CD14-positive monocyte (primary cell): ENCODE measurements around the gene PSMD10. TPM values are rescaled to one million over a fixed set of nuclear protein-coding genes. Genes with fewer than 3 reads are reported as not detected.

ENCODE experiments used
- DNase-seq, 3 donors: peaks; one replicate each; pipeline ENCODE4 v3.0.0-alpha.2; 2011 to 2022
- H2AFZ ChIP-seq: 2 replicates; pipeline ENCODE4 v1.6.0; 2012; ENCODE audit warnings: mild to moderate bottlenecking, low read depth, low read length, inconsistent platforms; ENCODE audit not compliant: insufficient read depth, poor library complexity, severe bottlenecking
- H3K27ac ChIP-seq, 2 donors: 1 replicate in 1 of 2; 2 replicates in 1 of 2; pipeline ENCODE4 v1.5.1; 2012 to 2013; ENCODE audit warnings: low read length in 2 of 2, control low read depth in 1 of 2, inconsistent platforms in 1 of 2, low read depth in 1 of 2, mild to moderate bottlenecking in 1 of 2
- H3K27me3 ChIP-seq, 2 donors: one replicate each; pipeline versions ENCODE4 v1.6.0 to v1.6.1; 2011 to 2013; ENCODE audit warnings: low read length in 2 of 2; ENCODE audit not compliant: control insufficient read depth in 2 of 2, insufficient read depth in 2 of 2
- H3K36me3 ChIP-seq, 2 donors: replicated peaks in 1 of 2; 1 replicate in 1 of 2; 2 replicates in 1 of 2; pipeline versions ENCODE4 v1.5.1 to v1.6.1; 2012 to 2013; ENCODE audit warnings: low read length in 2 of 2, control low read depth in 1 of 2, inconsistent platforms in 1 of 2, mild to moderate bottlenecking in 1 of 2; ENCODE audit not compliant: insufficient read depth in 2 of 2, control insufficient read depth in 1 of 2
- H3K4me1 ChIP-seq, 2 donors: 1 replicate in 1 of 2; 2 replicates in 1 of 2; pipeline versions ENCODE4 v1.5.1 to v1.6.1; 2012 to 2013; ENCODE audit warnings: low read length in 2 of 2, control low read depth in 1 of 2, inconsistent platforms in 1 of 2, mild to moderate bottlenecking in 1 of 2, moderate library complexity in 1 of 2; ENCODE audit not compliant: insufficient read depth in 2 of 2, control insufficient read depth in 1 of 2
- H3K4me2 ChIP-seq: replicated peaks from 2 replicates; pipeline ENCODE3; 2012; ENCODE audit warnings: low read length, moderate library complexity, mild to moderate bottlenecking; ENCODE audit not compliant: poor library complexity, severe bottlenecking; ENCODE audit errors: extremely low read depth
- H3K4me3 ChIP-seq, 3 experiments: fragments of 200-600 bp in 1 of 3; sonication (generic) in 1 of 3; replicated peaks in 1 of 3; 1 replicate in 2 of 3; 2 replicates in 1 of 3; pipeline ENCODE4 v1.5.1; 2011 to 2013; ENCODE audit warnings: low read length in 3 of 3, mild to moderate bottlenecking in 3 of 3, control low read depth in 2 of 3, low read depth in 2 of 3, inconsistent platforms in 1 of 3, moderate library complexity in 1 of 3
- H3K79me2 ChIP-seq: 2 replicates; pipeline ENCODE4 v1.6.0; 2012; ENCODE audit warnings: mild to moderate bottlenecking, control low read depth, inconsistent platforms, low read length, moderate library complexity; ENCODE audit not compliant: insufficient read depth
- H3K9ac ChIP-seq: 2 replicates; pipeline ENCODE4 v1.6.0; 2017; ENCODE audit warnings: low read length, mild to moderate bottlenecking; ENCODE audit not compliant: insufficient read depth, poor library complexity, severe bottlenecking
- H3K9me3 ChIP-seq, 2 donors: replicated peaks in 1 of 2; 1 replicate in 1 of 2; 2 replicates in 1 of 2; pipeline versions ENCODE4 v1.5.1 to v1.6.1; 2012 to 2013; ENCODE audit warnings: low read length in 2 of 2, control low read depth in 1 of 2; ENCODE audit not compliant: control insufficient read depth in 1 of 2, insufficient read depth in 1 of 2
- H4K20me1 ChIP-seq: 2 replicates; pipeline ENCODE4 v1.6.0; 2012; ENCODE audit warnings: mild to moderate bottlenecking, low read length, control low read depth, moderate library complexity; ENCODE audit not compliant: insufficient read depth
- H3K27ac Mint-ChIP-seq, 7 donors: one replicate each; pipeline ENCODE4 v1.8.0; 2020; ENCODE audit warnings: mild to moderate bottlenecking in 7 of 7, mixed read lengths in 7 of 7, moderate library complexity in 6 of 7, inconsistent platforms in 2 of 7
- H3K27me3 Mint-ChIP-seq, 3 donors: one replicate each; pipeline ENCODE4 v1.8.0; 2021 to 2022; ENCODE audit warnings: low read depth in 3 of 3, mild to moderate bottlenecking in 3 of 3, mixed read lengths in 3 of 3, moderate library complexity in 3 of 3, inconsistent platforms in 1 of 3
- H3K36me3 Mint-ChIP-seq, 2 donors: one replicate each; pipeline ENCODE4 v1.8.0; 2020; ENCODE audit warnings: mixed read lengths in 2 of 2, inconsistent platforms in 1 of 2, mild to moderate bottlenecking in 1 of 2
- H3K4me1 Mint-ChIP-seq: one replicate; pipeline ENCODE4 v1.8.0; 2020; ENCODE audit warnings: mild to moderate bottlenecking, mixed read lengths
- H3K4me3 Mint-ChIP-seq, 2 donors: one replicate each; pipeline ENCODE4 v1.8.0; 2020; ENCODE audit warnings: mild to moderate bottlenecking in 2 of 2, mixed read lengths in 2 of 2, moderate library complexity in 1 of 2
- H3K9me3 Mint-ChIP-seq, 7 donors: one replicate each; pipeline ENCODE4 v1.8.0; 2020 to 2022; ENCODE audit warnings: mixed read lengths in 7 of 7, mild to moderate bottlenecking in 6 of 7, moderate library complexity in 6 of 7, inconsistent platforms in 2 of 7
- CTCF ChIP-seq: fragments of 200-600 bp; IDR thresholded peaks from one replicate; pipeline ENCODE4 v1.8.0; 2022; ENCODE audit warnings: antibody characterized with exemption, mild to moderate bottlenecking
- WGBS: methylation state at CpG from one replicate; pipeline ENCODE4 v1.1.5; 2013; ENCODE audit warnings: missing lambda C conversion rate; ENCODE audit not compliant: insufficient coverage; 5-methylcytosine and 5-hydroxymethylcytosine counted together
- intact Hi-C, 2 donors: fragments of 100-400 bp; cut with micrococcal nuclease; formaldehyde crosslinking; loops; one replicate each; pipeline versions ENCODE4 v1.15.0 to v1.15.1; 2023
- polyA plus RNA-seq, 3 donors: library from polyadenylated mRNA; depleted of rRNA in 1 of 3; unstranded in 2 of 3; stranded (reverse) in 1 of 3; fragments of 300-500 nt in 2 of 3; fragments of >200 nt in 1 of 3; fragmentation: Illumina TruSeq in 2 of 3; gene quantifications; 1 replicate in 2 of 3; 2 replicates in 1 of 3; pipeline ENCODE4 v1.2.3, GENCODE V29; 2012 to 2021

The PSMD10 gene
- polyA plus RNA-seq, 3 donors = 17.9 to 70.4 (median 64.7) TPM

GRCh38 chrX:108091878-108092291, 543 bp upstream of the PSMD10 start:
- H3K27ac Mint-ChIP-seq = no peak overlapping the region
- WGBS = 3% methylated on average over 11 of the region's 15 CpGs
- Histone ChIP-seq H3K79me2 (peaks cover 13% of the 10 kb centered on the region), H3K27ac (peak overlapping the region; percentile 25 to 82), H3K9ac (peak overlapping the region; percentile 73), H3K36me3 (peaks cover 5 to 13% of the 10 kb centered on the region in 2 donors), H4K20me1 (no peaks in the 10 kb centered on the region), H3K27me3 (no peaks in the 10 kb centered on the region), H3K4me2 (peak overlapping the region; percentile 70), H3K4me1 (peaks cover 10 to 17% of the 10 kb centered on the region in 2 donors), H3K9me3 (no peaks in the 10 kb centered on the region), H3K4me3 (peak overlapping the region; percentile 63 to 81 (median 76)), H2AFZ (peak overlapping the region; percentile 84)
- intact Hi-C loops = no loop called here
- H3K4me3 Mint-ChIP-seq = no peak overlapping the region
- peak in 2 of 3 donors; percentile 0 to 3 for DNase-seq
- TF ChIP-seq CTCF = no peak
- H3K4me1 Mint-ChIP-seq = peaks cover 5% of the 10 kb centered on the region
- H3K27me3 Mint-ChIP-seq = no peaks in the 10 kb centered on the region
- H3K9me3 Mint-ChIP-seq = no peaks in the 10 kb centered on the region
- H3K36me3 Mint-ChIP-seq = peaks cover 3 to 8% of the 10 kb centered on the region in 2 donors

- H3K9ac ChIP-seq = peak overlapping the region; percentile 73
- Mint-ChIP-seq H3K27ac (no peak overlapping the region), H3K36me3 (peaks cover 9 to 14% of the 10 kb centered on the region in 2 donors), H3K4me3 (no peak overlapping the region), H3K9me3 (no peaks in the 10 kb centered on the region), H3K4me1 (peaks cover 5% of the 10 kb centered on the region), H3K27me3 (peaks cover 0 to 5% (median 0%) of the 10 kb centered on the region in 3 donors)
- WGBS = 0% methylated on average over 6 of the region's 20 CpGs
- peaks cover 10 to 17% of the 10 kb centered on the region in 2 donors for H3K4me1 ChIP-seq
- H3K4me2 ChIP-seq = peak overlapping the region; percentile 70
- H3K27me3 ChIP-seq = no peaks in the 10 kb centered on the region
- H2AFZ ChIP-seq = peak overlapping the region; percentile 84
- peak overlapping the region; percentile 50 to 81 (median 76) for H3K4me3 ChIP-seq
- TF ChIP-seq CTCF = no peak
- H3K36me3 ChIP-seq = peaks cover 8 to 24% of the 10 kb centered on the region in 2 donors
- peak overlapping the region; percentile 82 to 87 for H3K27ac ChIP-seq
- intact Hi-C loops = no loop called here
- peaks cover 13% of the 10 kb centered on the region for H3K79me2 ChIP-seq
- no peak for DNase-seq
- H4K20me1 ChIP-seq = no peaks in the 10 kb centered on the region
- H3K9me3 ChIP-seq = no peaks in the 10 kb centered on the region
These were observed 665 bp downstream of the PSMD10 start for GRCh38 chrX:108090491-108091263.
